RWPE2 (cell line): ENCODE results near the gene EHBP1.
"Not testable (repeated sequence)": the region's sequence is repeated elsewhere in the genome, so short reads cannot be mapped to it uniquely, and the experiment has no call there.

Experiments used
- ATAC-seq: fragments of 200-7000 bp; cut with Tn5 transposase; 3 replicates; pipeline ENCODE4 v1.9.1; 2021; ENCODE audit warnings: low read depth
- DNase-seq: peaks from one replicate; pipeline ENCODE4 v3.0.0-alpha.2; 2020; ENCODE audit warnings: low spot score
- H3K27ac ChIP-seq: fragments of 450-650 bp; 2 replicates; pipeline ENCODE4 v1.5.1; 2017; ENCODE audit warnings: mild to moderate bottlenecking; ENCODE audit not compliant: poor library complexity, severe bottlenecking
- H3K27me3 ChIP-seq: fragments of 250-450 bp; sonication (Bioruptor Pico); 2 replicates; pipeline ENCODE4 v1.5.1; 2021; ENCODE audit warnings: mild to moderate bottlenecking, moderate library complexity; ENCODE audit not compliant: insufficient read depth, poor library complexity, severe bottlenecking
- H3K36me3 ChIP-seq: fragments of 250-450 bp; sonication (Bioruptor Pico); 2 replicates; pipeline ENCODE4 v1.5.1; 2020; ENCODE audit warnings: low read depth, mild to moderate bottlenecking, moderate library complexity
- H3K4me1 ChIP-seq: fragments of 250-450 bp; sonication (Bioruptor Pico); 2 replicates; pipeline ENCODE4 v1.5.1; 2021; ENCODE audit warnings: mild to moderate bottlenecking, moderate library complexity; ENCODE audit not compliant: insufficient read depth, poor library complexity, severe bottlenecking
- H3K4me3 ChIP-seq: fragments of 250-450 bp; sonication (Bioruptor Pico); 2 replicates; pipeline ENCODE4 v1.5.1; 2021; ENCODE audit warnings: mild to moderate bottlenecking, moderate library complexity; ENCODE audit not compliant: severe bottlenecking
- H3K9me3 ChIP-seq: fragments of 250-450 bp; sonication (Bioruptor Pico); 2 replicates; pipeline ENCODE4 v1.5.1; 2021; ENCODE audit warnings: mild to moderate bottlenecking, moderate library complexity; ENCODE audit not compliant: severe bottlenecking
- TF ChIP-seq, protein P1 (sequence below): fragments of 450-650 bp; IDR thresholded peaks from one replicate; pipeline ENCODE4 v1.5.1; 2017; ENCODE audit warnings: mild to moderate bottlenecking, moderate library complexity; ENCODE audit not compliant: poor library complexity, severe bottlenecking

The EHBP1 gene

GRCh38 chr2:63073994-63074393 is 368.5 kb downstream of the EHBP1 start:
- no peak overlapping the region for H3K27ac ChIP-seq
- no peaks in the 10 kb centered on the region for H3K4me1 ChIP-seq
- peaks cover 1% of the 10 kb centered on the region for H3K27me3 ChIP-seq
- ATAC-seq (no peak), DNase-seq (no peak)
- TF ChIP-seq, protein P1, sequence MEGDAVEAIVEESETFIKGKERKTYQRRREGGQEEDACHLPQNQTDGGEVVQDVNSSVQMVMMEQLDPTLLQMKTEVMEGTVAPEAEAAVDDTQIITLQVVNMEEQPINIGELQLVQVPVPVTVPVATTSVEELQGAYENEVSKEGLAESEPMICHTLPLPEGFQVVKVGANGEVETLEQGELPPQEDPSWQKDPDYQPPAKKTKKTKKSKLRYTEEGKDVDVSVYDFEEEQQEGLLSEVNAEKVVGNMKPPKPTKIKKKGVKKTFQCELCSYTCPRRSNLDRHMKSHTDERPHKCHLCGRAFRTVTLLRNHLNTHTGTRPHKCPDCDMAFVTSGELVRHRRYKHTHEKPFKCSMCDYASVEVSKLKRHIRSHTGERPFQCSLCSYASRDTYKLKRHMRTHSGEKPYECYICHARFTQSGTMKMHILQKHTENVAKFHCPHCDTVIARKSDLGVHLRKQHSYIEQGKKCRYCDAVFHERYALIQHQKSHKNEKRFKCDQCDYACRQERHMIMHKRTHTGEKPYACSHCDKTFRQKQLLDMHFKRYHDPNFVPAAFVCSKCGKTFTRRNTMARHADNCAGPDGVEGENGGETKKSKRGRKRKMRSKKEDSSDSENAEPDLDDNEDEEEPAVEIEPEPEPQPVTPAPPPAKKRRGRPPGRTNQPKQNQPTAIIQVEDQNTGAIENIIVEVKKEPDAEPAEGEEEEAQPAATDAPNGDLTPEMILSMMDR, result no peak
- H3K9me3 ChIP-seq, result no peaks in the 10 kb centered on the region
- no peak overlapping the region for H3K4me3 ChIP-seq
- H3K36me3 ChIP-seq, result no peaks in the 10 kb centered on the region

- not testable (repeated sequence) for H3K4me1 ChIP-seq, DNase-seq
Measured at GRCh38 chr2:63074399-63074798, 368.9 kb downstream of the EHBP1 start.

DNA sequence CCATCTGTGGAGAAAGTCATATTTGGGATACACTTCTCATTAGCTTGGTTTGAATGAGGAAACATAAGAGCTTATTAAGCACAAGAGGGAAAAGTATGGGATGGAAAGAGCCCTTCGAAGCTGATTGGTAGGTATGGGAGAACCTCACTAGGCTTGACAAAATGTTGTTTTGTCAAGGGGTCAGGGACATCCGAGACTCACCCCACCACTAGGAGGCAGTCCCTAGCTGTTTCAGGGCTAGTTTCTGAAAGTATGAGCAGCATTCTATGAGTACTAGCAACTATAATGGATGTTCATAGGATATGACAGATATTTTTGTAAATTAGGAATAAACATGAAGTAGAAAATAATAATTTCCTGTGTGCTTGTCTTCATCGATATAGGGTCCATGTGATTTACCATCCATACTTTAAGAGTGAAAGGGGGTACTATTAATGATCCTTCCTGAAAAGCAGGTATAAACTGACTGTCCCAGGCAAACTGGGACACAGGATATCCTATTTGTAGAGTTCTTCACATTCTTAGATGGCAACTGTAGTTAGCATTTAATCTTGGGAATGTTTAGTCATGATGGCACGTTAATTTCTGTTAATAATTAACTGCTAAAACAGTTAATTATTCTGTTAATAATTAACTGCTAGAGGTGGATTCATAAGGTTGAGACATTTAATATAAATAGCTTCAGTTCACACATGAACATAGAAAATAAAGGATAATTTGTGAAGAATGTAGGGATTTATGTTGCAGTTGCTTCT is 373.5 kb downstream of the EHBP1 start:
- H3K27me3 ChIP-seq, result no peaks in the 10 kb centered on the region
- no peaks in the 10 kb centered on the region for H3K36me3 ChIP-seq
- no peak overlapping the region for H3K4me3 ChIP-seq
- DNase-seq, result no peak
- no peaks in the 10 kb centered on the region for H3K9me3 ChIP-seq
- H3K4me1 ChIP-seq, result no peaks in the 10 kb centered on the region
- ATAC-seq, result no peak
- TF ChIP-seq, protein P1, result peak; percentile 27
- H3K27ac ChIP-seq, result no peak overlapping the region

More at GRCh38 chr2:63074399-63074798, 368.9 kb downstream of the EHBP1 start:
- not testable (repeated sequence) for H3K27me3 ChIP-seq, H3K4me3 ChIP-seq, H3K9me3 ChIP-seq, H3K27ac ChIP-seq, ATAC-seq, H3K36me3 ChIP-seq

- Histone ChIP-seq H3K9me3 (no peaks in the 10 kb centered on the region), H3K27me3 (no peaks in the 10 kb centered on the region), H3K27ac (no peak overlapping the region), H3K36me3 (no peaks in the 10 kb centered on the region), H3K4me1 (no peaks in the 10 kb centered on the region), H3K4me3 (no peak overlapping the region)
- no peak for DNase-seq
- ATAC-seq, result no peak
- TF ChIP-seq, protein P1, result no peak
Measured at GRCh38 chr2:63081404-63081803, 375.9 kb downstream of the EHBP1 start.

DNA sequence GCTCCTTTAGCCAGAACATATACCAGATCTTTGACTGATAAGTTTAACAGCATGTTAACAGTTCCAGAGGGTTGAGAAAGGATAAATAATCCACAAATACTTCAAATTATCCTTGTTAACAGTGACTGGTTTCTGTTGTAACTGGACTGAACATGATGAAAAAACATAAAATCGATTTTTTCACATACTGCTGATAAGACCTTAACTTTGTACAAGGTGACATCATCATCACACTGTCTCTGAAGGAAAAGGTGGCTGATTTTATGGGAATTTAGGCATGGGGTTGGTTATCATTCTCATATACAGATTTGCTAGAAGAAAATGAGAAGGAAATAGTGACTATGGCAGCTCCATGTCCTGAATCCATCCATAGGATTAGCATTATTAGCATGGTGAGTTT is 381.2 kb downstream of the EHBP1 start:
- DNase-seq, result no peak
- Histone ChIP-seq H3K4me3 (no peak overlapping the region), H3K27me3 (no peaks in the 10 kb centered on the region), H3K4me1 (no peaks in the 10 kb centered on the region), H3K27ac (no peak overlapping the region), H3K36me3 (no peaks in the 10 kb centered on the region), H3K9me3 (no peaks in the 10 kb centered on the region)
- TF ChIP-seq, protein P1, result no peak
- no peak for ATAC-seq
